IMR-90 (cell line): ENCODE measurements around the gene ECPAS.

Experiments used
- BHLHE40 ChIP-seq: fragments of 150-350 bp; IDR thresholded peaks from 2 replicates; pipeline ENCODE4 v1.6.1; 2016; ENCODE audit warnings: mild to moderate bottlenecking, low read depth, low read length
- CEBPB ChIP-seq: IDR thresholded peaks from 2 replicates; pipeline ENCODE4 v1.6.1; 2012; ENCODE audit warnings: low read depth, low read length, improper control_type of control experiment
- CHD1 ChIP-seq: IDR thresholded peaks from 2 replicates; pipeline ENCODE4 v1.6.1; 2012; ENCODE audit warnings: low read depth, low read length, improper control_type of control experiment
- CTCF ChIP-seq: conservative IDR thresholded peaks from 2 replicates; pipeline ENCODE4 v1.5.1; 2012; ENCODE audit warnings: mild to moderate bottlenecking, low read depth, low read length, improper control_type of control experiment
- ELK1 ChIP-seq: fragments of 150-350 bp; IDR thresholded peaks from 2 replicates; pipeline ENCODE4 v1.6.1; 2016; ENCODE audit warnings: low read depth, mild to moderate bottlenecking, low read length, moderate library complexity, borderline replicate concordance
- MAFK ChIP-seq: IDR thresholded peaks from 2 replicates; pipeline ENCODE4 v1.6.1; 2012; ENCODE audit warnings: low read depth, low read length, improper control_type of control experiment
- MAZ ChIP-seq: IDR thresholded peaks from 2 replicates; pipeline ENCODE4 v1.6.1; 2012; ENCODE audit warnings: low read depth, mild to moderate bottlenecking, low read length, improper control_type of control experiment, moderate library complexity, borderline replicate concordance
- MXI1 ChIP-seq: IDR thresholded peaks from 2 replicates; pipeline ENCODE4 v1.6.1; 2012; ENCODE audit warnings: low read depth, mild to moderate bottlenecking, low read length, moderate library complexity, borderline replicate concordance
- NFE2L2 ChIP-seq: fragments of 150-350 bp; IDR thresholded peaks from 2 replicates; pipeline ENCODE4 v1.6.1; 2016; ENCODE audit warnings: low read depth, mild to moderate bottlenecking, low read length
- POLR2A ChIP-seq: IDR thresholded peaks from 2 replicates; pipeline ENCODE4 v1.6.1; 2012; ENCODE audit warnings: mild to moderate bottlenecking, low read depth, low read length
- RAD21 ChIP-seq: IDR thresholded peaks from 2 replicates; pipeline ENCODE4 v1.6.1; 2012; ENCODE audit warnings: low read length, improper control_type of control experiment
- RCOR1 ChIP-seq: IDR thresholded peaks from 2 replicates; pipeline ENCODE4 v1.6.1; 2012; ENCODE audit warnings: mild to moderate bottlenecking, low read length, improper control_type of control experiment; ENCODE audit not compliant: insufficient replicate concordance
- RFX5 ChIP-seq: IDR thresholded peaks from 2 replicates; pipeline ENCODE4 v1.8.0; 2012; ENCODE audit warnings: low read depth, mild to moderate bottlenecking, low read length, moderate library complexity
- USF2 ChIP-seq: fragments of 150-350 bp; IDR thresholded peaks from 2 replicates; pipeline ENCODE4 v1.6.1; 2017; ENCODE audit warnings: mild to moderate bottlenecking, antibody characterized with exemption, low read length, low read depth

- TF ChIP-seq RAD21 = no peak
- TF ChIP-seq CTCF = no peak
- no peak for TF ChIP-seq USF2
- TF ChIP-seq POLR2A = peak; percentile 13; the same call in 1 of the 2 replicates
- peak; percentile 78 for TF ChIP-seq CEBPB
- no peak for TF ChIP-seq RCOR1
- TF ChIP-seq NFE2L2 = no peak
- no peak for TF ChIP-seq MAFK
- TF ChIP-seq BHLHE40 = no peak
- no peak for TF ChIP-seq RFX5
- no peak for TF ChIP-seq CHD1
- no peak; the same call in 1 of the 2 replicates for TF ChIP-seq MXI1
- TF ChIP-seq ELK1 = no peak
- no peak for TF ChIP-seq MAZ
Measured at GRCh38 chr9:111482694-111483438, 1.3 kb downstream of the ECPAS start.
